HL-60 (cell line): ENCODE measurements around the gene POMT2.

Experiments
- CTCF ChIP-seq: IDR thresholded peaks from one replicate; pipeline ENCODE4 v1.5.1; 2011; ENCODE audit warnings: low read length, control low read depth, inconsistent platforms; ENCODE audit not compliant: insufficient read depth
- GABPA ChIP-seq: IDR thresholded peaks from 2 replicates; pipeline ENCODE4 v1.6.1; 2012; ENCODE audit warnings: low read depth
- POLR2AphosphoS5 ChIP-seq: IDR thresholded peaks from 2 replicates; pipeline ENCODE4 v1.6.1; 2012; ENCODE audit warnings: low read depth

- TF ChIP-seq CTCF (no peak), GABPA (no peak), POLR2AphosphoS5 (no peak)
These were observed 61.5 kb downstream of the POMT2 start for GRCh38 chr14:77259025-77259715.
